K562 (cell line): Measurements from ENCODE around the gene GET3. TPM values are rescaled to one million over a fixed set of nuclear protein-coding genes. Genes with fewer than 3 reads are reported as not detected.

Experiments
- BMI1 ChIP-seq: fragments of 150-350 bp; IDR thresholded peaks from 2 replicates; pipeline ENCODE4 v1.6.1; 2014; ENCODE audit warnings: low read length
- CBX3 ChIP-seq, 2 experiments: IDR thresholded peaks; 1 replicate in 1 of 2; 2 replicates in 1 of 2; pipeline ENCODE4 v1.6.1; 2012; ENCODE audit warnings: inconsistent platforms in 2 of 2, low read length in 2 of 2, borderline replicate concordance in 1 of 2, control low read depth in 1 of 2
- CREM ChIP-seq: IDR thresholded peaks from 2 replicates; pipeline ENCODE4 v1.6.1; 2014; ENCODE audit warnings: antibody characterized with exemption, low read depth
- DLX4 ChIP-seq: fragments of 250-450 bp; sonication (Bioruptor Pico); IDR thresholded peaks from 2 replicates; pipeline ENCODE4 v1.6.1; 2021; ENCODE audit warnings: mild to moderate bottlenecking
- HES1 ChIP-seq: fragments of 450-650 bp; IDR thresholded peaks from 2 replicates; pipeline ENCODE4 v1.6.1; 2016; ENCODE audit warnings: low read depth, mild to moderate bottlenecking, moderate library complexity
- MYC ChIP-seq, 2 experiments: fragments of 250-450 bp in 1 of 2; sonication (Bioruptor Pico) in 1 of 2; IDR thresholded peaks; 2 replicates each; pipeline versions ENCODE4 v1.5.1 to v1.6.1; 2012 to 2021; ENCODE audit warnings: low read depth in 2 of 2, borderline replicate concordance in 1 of 2, improper control_type of control experiment in 1 of 2, low read length in 1 of 2, mild to moderate bottlenecking in 1 of 2, moderate library complexity in 1 of 2
- NR3C1 ChIP-seq: sonication (generic); formaldehyde crosslinking; IDR thresholded peaks from 2 replicates; pipeline ENCODE4 v1.8.1; 2022; ENCODE audit warnings: missing genetic modification reagents
- RAD51 ChIP-seq: fragments of 450-650 bp; IDR thresholded peaks from 2 replicates; pipeline ENCODE4 v1.7.1; 2016; ENCODE audit warnings: low read depth, mild to moderate bottlenecking, borderline replicate concordance
- RBM15 ChIP-seq: fragments of 200-400 bp; formaldehyde crosslinking; IDR thresholded peaks from 2 replicates; pipeline ENCODE4 v1.6.1; 2018; ENCODE audit warnings: mild to moderate bottlenecking, low read length, moderate library complexity; ENCODE audit not compliant: insufficient read depth
- RUNX1 ChIP-seq: sonication (generic); IDR thresholded peaks from 2 replicates; pipeline ENCODE4 v1.6.1; 2016; ENCODE audit warnings: antibody characterized with exemption, low read depth
- SMAD1 ChIP-seq: fragments of 150-350 bp; IDR thresholded peaks from 2 replicates; pipeline ENCODE4 v1.6.1; 2014; ENCODE audit warnings: low read length, low read depth; ENCODE audit not compliant: partially characterized antibody
- TBP ChIP-seq: optimal IDR thresholded peaks from 2 replicates; pipeline ENCODE3; 2011; ENCODE audit warnings: low read depth, low read length, improper control_type of control experiment
- THAP12 ChIP-seq: fragments of 250-450 bp; sonication (Bioruptor Pico); IDR thresholded peaks from 2 replicates; pipeline ENCODE4 v1.9.0; 2021; ENCODE audit warnings: mild to moderate bottlenecking, inconsistent platforms
- ZC3H8 ChIP-seq: fragments of 450-650 bp; IDR thresholded peaks from 2 replicates; pipeline ENCODE4 v1.6.1; 2017
- ZNF12 ChIP-seq: sonication (generic); formaldehyde crosslinking; IDR thresholded peaks from 2 replicates; pipeline ENCODE4 v1.4.0; 2020; ENCODE audit warnings: mild to moderate bottlenecking, missing genetic modification reagents
- ZNF165 ChIP-seq: fragments of 250-450 bp; sonication (Bioruptor Pico); IDR thresholded peaks from 2 replicates; pipeline ENCODE4 v1.4.0; 2020; ENCODE audit warnings: borderline replicate concordance
- ZNF184 ChIP-seq: sonication (generic); formaldehyde crosslinking; IDR thresholded peaks from 2 replicates; pipeline ENCODE4 v1.5.0; 2020; ENCODE audit warnings: missing genetic modification reagents
- ZNF239 ChIP-seq: fragments of 250-450 bp; sonication (Bioruptor Pico); IDR thresholded peaks from 2 replicates; pipeline ENCODE4 v1.4.0; 2020; ENCODE audit warnings: mild to moderate bottlenecking
- ZNF398 ChIP-seq: fragments of 250-450 bp; sonication (Bioruptor Pico); IDR thresholded peaks from 2 replicates; pipeline ENCODE4 v1.8.0; 2021; ENCODE audit warnings: moderate library complexity, mild to moderate bottlenecking, inconsistent platforms
- ZNF436 ChIP-seq: fragments of 250-450, 450-650 bp; sonication (Bioruptor Pico); formaldehyde crosslinking; IDR thresholded peaks from 2 replicates; pipeline ENCODE4 v1.7.0; 2020; ENCODE audit warnings: mild to moderate bottlenecking
- ZNF449 ChIP-seq: fragments of 250-450 bp; sonication (Bioruptor Pico); IDR thresholded peaks from 2 replicates; pipeline ENCODE4 v1.8.0; 2022; ENCODE audit warnings: moderate library complexity, mild to moderate bottlenecking, inconsistent platforms
- ZNF668 ChIP-seq: fragments of 250-450 bp; sonication (Bioruptor Pico); IDR thresholded peaks from 2 replicates; pipeline ENCODE4 v1.8.0; 2022; ENCODE audit warnings: mild to moderate bottlenecking, inconsistent platforms
- polyA plus RNA-seq, 8 experiments: library from polyadenylated mRNA; depleted of rRNA in 4 of 8; stranded (reverse) in 5 of 8; unstranded in 3 of 8; fragments of >200 nt; fragmentation: Nextera tagmentation in 2 of 8; fragmentation: Illumina TruSeq in 1 of 8; extraction: Ambion mirVana in 2 of 8; extraction: Trizol in 1 of 8; gene quantifications; 2 replicates each; pipeline versions ENCODE4 v1.2.1 to v1.2.3, GENCODE V29; 2011 to 2014; ENCODE audit warnings: inconsistent platforms in 1 of 8, missing spikeins in 1 of 8
- total RNA-seq, 7 experiments: library from RNA; depleted of rRNA in 6 of 7; stranded (reverse); fragments of >200 nt in 6 of 7; fragmentation: Illumina TruSeq in 2 of 7; extraction: Trizol in 2 of 7; gene quantifications; 2 replicates each; pipeline versions ENCODE4 v1.2.1 to v1.2.3, GENCODE V29; 2011 to 2021; ENCODE audit warnings: low replicate concordance in 1 of 7

GET3 gene
- total and polyA plus RNA-seq, 9 of the 15 experiments (the other 6 are each of a cell fraction or from before 2014, with no cell fraction given): 8.3 to 83.5 (median 51.8) TPM

- TF ChIP-seq DLX4 (CRISPR knock-in tag) (no peak), SMAD1 (peak; percentile 42), ZC3H8 (no peak), THAP12 (CRISPR knock-in tag) (no peak), TBP (peak; percentile 76), ZNF398 (CRISPR knock-in tag) (no peak), BMI1 (no peak), ZNF165 (no peak), ZNF12 (no peak), CBX3 (IDR thresholded peaks at IDR 0.05; ENCODE audit: borderline replicate concordance in 1 of 2, low read length in 2 of 2) (peak in 1 of 2 experiments; percentile 24; a peak in 1 of 3 replicates), NR3C1 (CRISPR knock-in tag) (no peak), RAD51 (no peak), ZNF239 (CRISPR knock-in tag) (no peak), RBM15 (no peak), CREM (peak; percentile 67), HES1 (0 out of 2 replicates have a peak, but pooled peaks have one; percentile 9), ZNF668 (CRISPR knock-in tag) (no peak), ZNF449 (CRISPR knock-in tag) (no peak), ZNF184 (CRISPR knock-in tag) (no peak), RUNX1 (no peak), ZNF436 (CRISPR knock-in tag) (no peak), MYC (IDR thresholded peaks at IDR 0.05; ENCODE audit: low read depth, low read length) (peak; percentile 98), MYC (CRISPR knock-in tag; IDR thresholded peaks at IDR 0.05; ENCODE audit: borderline replicate concordance, low read depth) (peak; percentile 55; the same call in 1 of the 2 replicates)
Observed at GRCh38 chr19:12723641-12724426, 13.5 kb upstream of the GET3 start, which contains the start of gene TNPO2 (continued).
